Measurements from ENCODE around the gene ARSB.

The ARSB gene

DNA sequence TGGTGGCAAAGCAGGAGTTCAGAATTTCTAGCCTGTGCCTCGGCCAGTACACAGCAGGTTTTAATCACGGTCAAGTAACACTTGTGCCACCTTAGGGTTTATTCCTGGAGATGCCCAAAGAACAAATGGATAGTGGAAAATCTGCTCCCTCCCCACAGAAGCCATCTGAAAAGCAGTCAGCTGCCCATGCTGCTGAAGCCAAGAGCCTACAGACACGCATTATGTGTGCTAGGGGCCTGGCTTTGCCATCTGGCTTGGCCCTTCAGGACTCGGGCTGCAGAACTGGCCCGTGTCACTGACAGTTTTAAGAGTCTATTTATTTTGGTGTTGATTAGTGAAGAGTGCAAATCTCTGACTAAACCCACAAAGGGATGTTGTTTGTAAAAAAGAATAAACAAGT lies 11.1 kb downstream of the ARSB start:
- CTCF ChIA-PET: interaction anchor here (1.0 to 3.2 kb wide), 11 partner anchors 9 to 652 kb away, joined by 3 to 14 read pairs (median 4); partner anchors contain the start of gene ARSB
- POLR2A ChIA-PET: no interaction called here

DNA sequence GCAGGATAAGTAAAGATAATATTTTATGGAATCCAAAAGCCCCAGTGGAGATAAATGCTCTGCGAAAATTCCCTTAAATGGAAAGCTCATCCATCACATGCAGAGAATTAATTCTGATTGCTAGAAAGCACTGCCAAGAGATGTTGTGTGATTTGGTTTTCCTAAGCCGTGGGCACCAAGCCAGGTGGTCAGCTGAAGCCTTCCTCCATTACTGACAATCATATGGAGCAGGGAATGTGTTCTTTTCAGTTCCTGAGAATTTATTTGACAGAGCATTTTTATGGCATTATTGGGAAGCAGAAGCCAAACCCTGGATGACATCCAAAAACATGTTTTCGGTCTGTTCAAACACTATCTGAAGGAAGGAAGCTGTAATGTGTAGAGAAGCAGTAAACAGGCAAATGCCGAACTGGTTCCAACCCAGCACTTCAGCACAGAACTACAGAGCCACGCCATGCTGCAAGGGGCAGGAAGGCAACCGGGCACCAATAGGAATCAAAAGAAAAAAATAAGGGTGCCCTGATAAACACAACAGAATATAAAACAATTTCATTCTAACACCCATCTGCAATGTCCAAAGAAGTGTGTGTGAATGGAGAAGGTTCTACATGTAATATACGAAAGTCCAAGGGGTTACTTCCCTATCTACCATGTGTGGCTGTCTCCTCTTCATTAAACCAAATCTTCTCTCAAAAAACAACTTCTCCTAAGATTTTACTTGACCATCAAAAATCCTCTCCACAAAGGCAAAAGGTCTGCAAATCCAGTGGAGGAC lies 12.3 kb downstream of the ARSB start:
- CTCF ChIA-PET: interaction anchor here (0.7 to 3.4 kb wide), 10 partner anchors 7 to 436 kb away, joined by 3 to 16 read pairs (median 4); partner anchors contain the start of gene ARSB
- DNase-seq (ENCODE audit: low read depth, low spot score): no peak
- POLR2A ChIA-PET: no interaction called here
- TF ChIP-seq, protein P1, sequence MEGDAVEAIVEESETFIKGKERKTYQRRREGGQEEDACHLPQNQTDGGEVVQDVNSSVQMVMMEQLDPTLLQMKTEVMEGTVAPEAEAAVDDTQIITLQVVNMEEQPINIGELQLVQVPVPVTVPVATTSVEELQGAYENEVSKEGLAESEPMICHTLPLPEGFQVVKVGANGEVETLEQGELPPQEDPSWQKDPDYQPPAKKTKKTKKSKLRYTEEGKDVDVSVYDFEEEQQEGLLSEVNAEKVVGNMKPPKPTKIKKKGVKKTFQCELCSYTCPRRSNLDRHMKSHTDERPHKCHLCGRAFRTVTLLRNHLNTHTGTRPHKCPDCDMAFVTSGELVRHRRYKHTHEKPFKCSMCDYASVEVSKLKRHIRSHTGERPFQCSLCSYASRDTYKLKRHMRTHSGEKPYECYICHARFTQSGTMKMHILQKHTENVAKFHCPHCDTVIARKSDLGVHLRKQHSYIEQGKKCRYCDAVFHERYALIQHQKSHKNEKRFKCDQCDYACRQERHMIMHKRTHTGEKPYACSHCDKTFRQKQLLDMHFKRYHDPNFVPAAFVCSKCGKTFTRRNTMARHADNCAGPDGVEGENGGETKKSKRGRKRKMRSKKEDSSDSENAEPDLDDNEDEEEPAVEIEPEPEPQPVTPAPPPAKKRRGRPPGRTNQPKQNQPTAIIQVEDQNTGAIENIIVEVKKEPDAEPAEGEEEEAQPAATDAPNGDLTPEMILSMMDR (IDR thresholded peaks at IDR 0.05; ENCODE audit: insufficient read depth, low read length, missing control alignments): no peak
- H3K4me3 ChIP-seq (ENCODE audit: low read depth, low read length): no peak overlapping the region

More for the DNA sequence above, 11.1 kb downstream of the ARSB start:
- no peak for DNase-seq (ENCODE audit: low read depth, low spot score)
- H3K4me3 ChIP-seq (ENCODE audit: low read depth, low read length): no peak overlapping the region
- TF ChIP-seq, protein P1 (IDR thresholded peaks at IDR 0.05; ENCODE audit: insufficient read depth, low read length, missing control alignments): no peak

DNA sequence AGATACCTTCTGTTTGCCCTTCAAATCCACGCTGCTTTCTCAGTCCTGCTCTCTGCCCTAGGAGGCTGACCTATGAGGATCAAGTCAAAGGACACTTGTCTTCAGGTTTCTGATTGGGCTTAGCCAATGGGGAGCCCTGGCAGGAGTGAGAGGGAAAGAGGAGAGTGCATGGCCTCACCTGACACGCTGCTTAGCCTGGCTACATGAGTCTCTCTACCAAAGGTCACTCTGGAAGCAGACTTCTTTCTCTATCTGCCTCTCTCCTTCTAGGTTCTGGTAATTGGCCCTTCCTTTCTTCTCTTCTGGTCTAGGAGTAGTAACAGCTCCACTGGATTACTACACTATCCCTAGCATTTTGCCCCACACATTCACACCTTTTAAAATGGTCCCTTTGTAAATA lies 13.1 kb downstream of the ARSB start:
- CTCF ChIA-PET: interaction anchor here (0.9 to 3.4 kb wide), 6 partner anchors 12 to 161 kb away, joined by 4 to 16 read pairs (median 10); partner anchors contain the start of gene ARSB
- POLR2A ChIA-PET: no interaction called here

DNA sequence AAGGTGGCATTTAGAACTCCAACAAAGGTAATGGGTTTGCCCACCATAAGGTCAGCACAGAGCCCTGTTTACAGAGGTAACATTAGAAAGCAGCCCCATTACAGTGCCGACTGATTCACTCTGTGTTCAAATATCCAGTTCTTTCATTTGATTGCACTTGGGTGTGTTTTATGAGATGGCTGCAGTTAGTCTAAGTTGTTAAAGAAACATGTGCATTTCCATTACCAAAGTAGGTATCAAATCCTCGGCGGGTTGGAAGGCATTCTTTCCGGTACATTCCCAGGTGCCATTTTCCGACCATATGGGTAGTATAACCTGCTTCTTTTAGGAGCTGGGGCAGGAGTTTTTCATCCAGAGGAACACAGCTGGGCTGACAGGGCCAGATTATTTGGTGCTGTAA lies 16.3 kb downstream of the ARSB start:
- no peak overlapping the region for H3K4me3 ChIP-seq (ENCODE audit: low read depth, low read length)
- DNase-seq (ENCODE audit: low read depth, low spot score): no peak
- TF ChIP-seq, protein P1 (IDR thresholded peaks at IDR 0.05; ENCODE audit: insufficient read depth, low read length, missing control alignments): no peak
- POLR2A ChIA-PET: no interaction called here
- CTCF ChIA-PET: interaction anchor here (10.9 kb wide), 1 partner anchor 70 kb away, joined by 191 read pairs; no protein-coding TSS in a partner anchor

More for the DNA sequence above, 13.1 kb downstream of the ARSB start:
- TF ChIP-seq, protein P1 (IDR thresholded peaks at IDR 0.05; ENCODE audit: insufficient read depth, low read length, missing control alignments): no peak
- no peak overlapping the region for H3K4me3 ChIP-seq (ENCODE audit: low read depth, low read length)
- no peak for DNase-seq (ENCODE audit: low read depth, low spot score)

DNA sequence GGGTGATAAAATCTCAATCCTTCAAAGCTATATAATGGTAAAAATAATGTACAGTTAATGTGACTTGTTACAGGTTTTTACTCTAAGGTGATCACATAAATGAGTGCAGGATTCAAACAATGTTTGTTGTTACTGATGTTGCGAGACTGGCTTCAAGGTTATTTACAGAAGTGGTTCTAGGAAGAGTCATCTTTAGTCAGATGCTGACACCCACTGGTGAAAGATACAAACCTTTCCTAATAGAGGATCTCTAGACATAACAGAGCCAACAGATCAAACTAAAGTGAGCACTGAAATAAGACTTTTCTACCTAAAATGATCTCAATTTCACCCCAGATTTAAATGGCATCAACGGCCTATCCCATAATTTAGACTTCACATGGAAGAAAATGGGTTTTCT lies 20.2 kb downstream of the ARSB start:
- ChIA-PET POLR2A (no interaction called here), CTCF (interaction anchor here (0.6 to 10.9 kb wide), 34 partner anchors 8 to 644 kb away, joined by 3 to 191 read pairs (median 5); partner anchors contain the start of genes ARSB and SCAMP1)
- no peak for DNase-seq (ENCODE audit: low read depth, low spot score)
- no peak overlapping the region for H3K4me3 ChIP-seq (ENCODE audit: low read depth, low read length)
- TF ChIP-seq, protein P1 (IDR thresholded peaks at IDR 0.05; ENCODE audit: insufficient read depth, low read length, missing control alignments): peak; percentile 46

DNA sequence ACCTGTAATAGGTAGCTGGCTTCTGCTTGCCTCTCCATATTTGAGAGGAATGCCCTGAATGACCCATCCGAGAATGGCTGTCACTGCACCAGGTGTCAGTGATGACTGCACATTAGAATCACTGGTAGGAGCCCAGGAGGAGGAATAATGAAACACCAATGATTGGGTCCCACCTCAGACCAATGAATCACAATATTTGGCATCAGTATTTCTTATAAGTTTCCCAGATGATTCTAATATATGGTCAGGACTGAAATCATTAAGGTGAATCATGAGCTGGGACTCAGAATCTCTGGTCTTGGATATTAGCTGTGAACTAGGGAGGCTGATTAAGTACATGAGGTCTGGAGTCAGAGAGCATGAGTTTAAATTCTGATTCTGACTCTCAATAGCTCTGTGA lies 23.4 kb downstream of the ARSB start:
- TF ChIP-seq, protein P1 (IDR thresholded peaks at IDR 0.05; ENCODE audit: insufficient read depth, low read length, missing control alignments): no peak
- no peak for DNase-seq (ENCODE audit: low read depth, low spot score)
- no peak overlapping the region for H3K4me3 ChIP-seq (ENCODE audit: low read depth, low read length)
- ChIA-PET CTCF (interaction anchor here (0.9 to 10.9 kb wide), 4 partner anchors 63 to 494 kb away, joined by 3 to 191 read pairs (median 46); no protein-coding TSS in a partner anchor), POLR2A (no interaction called here)

Measured in AG04449 (cell line).